ENCODE measurements around the gene VPS29.
"Not testable (repeated sequence)": the region's sequence is repeated elsewhere in the genome, so short reads cannot be mapped to it uniquely, and the experiment has no call there.

GRCh38 chr12:110461189-110461588, 40.7 kb downstream of the VPS29 start:
- not testable (repeated sequence) for TF ChIP-seq CTCF, EP300 (IDR thresholded peaks at IDR 0.05)

All from suprapubic skin (tissue), 3 donors.